T-helper 1 cell treated with Interleukin-12 subunit alpha and Interleukin-12 subunit beta and Interleukin-4 antibody, amounts not matched to agents 30 μg/mL and 1 μg/mL, for 36 hours (primary cell): Measurements from ENCODE around the gene SOBP.

ENCODE experiments used
- H3K27ac Mint-ChIP-seq: one replicate; pipeline ENCODE4 v1.8.0; 2021; ENCODE audit warnings: mild to moderate bottlenecking, mixed read lengths
- H3K27me3 Mint-ChIP-seq: one replicate; pipeline ENCODE4 v1.8.0; 2021; ENCODE audit warnings: low read depth, mixed read lengths
- H3K36me3 Mint-ChIP-seq: one replicate; pipeline ENCODE4 v1.8.0; 2021; ENCODE audit warnings: low read depth, mixed read lengths
- H3K4me1 Mint-ChIP-seq: one replicate; pipeline ENCODE4 v1.8.0; 2021; ENCODE audit warnings: low read depth, mixed read lengths
- H3K4me3 Mint-ChIP-seq: one replicate; pipeline ENCODE4 v1.8.0; 2021; ENCODE audit warnings: mild to moderate bottlenecking, moderate library complexity, mixed read lengths
- H3K9me3 Mint-ChIP-seq: one replicate; pipeline ENCODE4 v1.8.0; 2021; ENCODE audit warnings: mixed read lengths

Gene SOBP

DNA sequence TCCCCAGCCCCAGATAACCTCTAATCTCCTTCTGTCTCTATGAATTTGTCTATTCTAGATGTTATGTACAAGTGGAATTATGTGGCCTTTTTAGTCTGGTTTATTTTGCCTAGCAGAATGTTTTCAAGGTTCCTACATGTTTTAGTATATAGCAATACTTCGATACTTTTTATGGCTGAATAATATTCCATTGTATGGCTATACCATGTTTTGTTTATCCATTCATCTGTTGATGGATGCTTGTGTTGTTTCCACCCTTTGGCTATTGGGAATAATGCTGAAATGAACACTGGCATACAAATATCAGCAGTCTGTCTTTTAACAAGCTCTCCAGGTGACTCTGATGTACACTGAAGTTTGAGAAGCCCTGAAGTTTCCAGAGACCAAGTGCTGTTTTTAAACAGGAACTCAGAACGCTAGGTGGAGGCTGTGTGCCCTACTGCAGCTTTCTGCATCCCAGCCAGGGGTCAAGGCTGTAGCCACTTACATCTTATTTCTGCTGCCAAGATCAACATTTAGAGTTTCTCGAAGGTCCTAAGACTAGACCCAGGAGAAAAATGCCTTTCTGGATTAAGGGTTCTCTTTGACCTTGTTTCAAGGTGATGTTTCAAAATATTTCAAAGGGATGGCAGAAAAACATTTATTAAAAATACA, 123.0 kb downstream of the SOBP start:
- peaks cover 17% of the 10 kb centered on the region for H3K27me3 Mint-ChIP-seq
- no peaks in the 10 kb centered on the region for H3K4me1 Mint-ChIP-seq
- no peaks in the 10 kb centered on the region for H3K36me3 Mint-ChIP-seq
- H3K4me3 Mint-ChIP-seq: no peak overlapping the region
- H3K27ac Mint-ChIP-seq: no peak overlapping the region
- H3K9me3 Mint-ChIP-seq: no peaks in the 10 kb centered on the region

- no peaks in the 10 kb centered on the region for H3K36me3 Mint-ChIP-seq
- H3K27ac Mint-ChIP-seq: no peak overlapping the region
- no peaks in the 10 kb centered on the region for H3K9me3 Mint-ChIP-seq
- peaks cover 14% of the 10 kb centered on the region for H3K27me3 Mint-ChIP-seq
- peaks cover 4% of the 10 kb centered on the region for H3K4me1 Mint-ChIP-seq
- no peak overlapping the region for H3K4me3 Mint-ChIP-seq
Observed at GRCh38 chr6:107613651-107614379, 123.9 kb downstream of the SOBP start.

DNA sequence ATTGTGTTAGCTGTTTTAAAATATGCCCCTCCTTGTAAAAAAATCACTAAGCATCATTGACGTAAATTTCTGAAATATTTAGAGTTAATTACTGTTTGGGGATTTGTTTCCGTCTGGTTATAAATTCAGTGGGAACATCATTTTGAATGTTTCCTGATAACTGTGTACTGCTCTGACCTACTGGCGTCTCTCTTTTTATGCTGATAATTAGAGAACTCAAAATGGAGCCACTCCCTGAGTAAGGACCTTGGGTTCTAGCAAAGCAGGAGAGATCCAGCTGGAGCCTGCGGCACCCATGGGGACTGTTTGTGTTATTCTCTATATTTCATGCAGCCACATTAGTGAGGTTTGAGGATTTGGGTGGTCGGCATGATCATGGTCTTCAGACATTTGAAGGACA, 124.9 kb downstream of the SOBP start:
- H3K9me3 Mint-ChIP-seq: no peaks in the 10 kb centered on the region
- H3K4me1 Mint-ChIP-seq: peaks cover 8% of the 10 kb centered on the region
- no peak overlapping the region for H3K4me3 Mint-ChIP-seq
- H3K27ac Mint-ChIP-seq: no peak overlapping the region
- H3K27me3 Mint-ChIP-seq: peaks cover 14% of the 10 kb centered on the region
- H3K36me3 Mint-ChIP-seq: no peaks in the 10 kb centered on the region

GRCh38 chr6:107616775-107617174, 126.9 kb downstream of the SOBP start:
- peaks cover 14% of the 10 kb centered on the region for H3K27me3 Mint-ChIP-seq
- peaks cover 15% of the 10 kb centered on the region for H3K4me1 Mint-ChIP-seq
- H3K4me3 Mint-ChIP-seq: no peak overlapping the region
- no peak overlapping the region for H3K27ac Mint-ChIP-seq
- no peaks in the 10 kb centered on the region for H3K9me3 Mint-ChIP-seq
- H3K36me3 Mint-ChIP-seq: no peaks in the 10 kb centered on the region

GRCh38 chr6:107617341-107617932, 127.5 kb downstream of the SOBP start:
- Mint-ChIP-seq H3K36me3 (no peaks in the 10 kb centered on the region), H3K27ac (no peak overlapping the region)

DNA sequence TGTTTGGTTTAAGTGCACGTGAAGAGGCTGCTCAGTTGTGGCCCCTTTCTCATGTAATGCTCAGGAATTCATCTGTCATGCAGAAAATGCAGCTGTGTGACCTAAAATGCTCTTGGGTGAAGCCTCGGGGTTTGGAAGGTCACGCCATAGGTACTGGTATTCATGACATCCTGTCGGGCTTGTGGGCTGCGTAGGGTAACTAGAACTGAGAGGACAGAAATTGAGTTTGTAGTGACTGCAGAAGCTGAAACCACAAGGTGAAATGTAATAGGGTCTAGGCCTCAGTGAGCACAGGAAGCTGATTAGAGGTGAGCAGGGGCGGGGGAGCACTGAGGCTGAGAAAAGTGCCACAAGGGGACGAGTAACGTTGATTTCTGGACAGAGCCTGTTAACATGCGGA, 128.8 kb downstream of the SOBP start:
- H3K27ac Mint-ChIP-seq: peak overlapping the region; percentile 11
- peaks cover 18% of the 10 kb centered on the region for H3K27me3 Mint-ChIP-seq
- H3K4me3 Mint-ChIP-seq: peak overlapping the region; percentile 27
- no peaks in the 10 kb centered on the region for H3K36me3 Mint-ChIP-seq
- peaks cover 15% of the 10 kb centered on the region for H3K4me1 Mint-ChIP-seq
- no peaks in the 10 kb centered on the region for H3K9me3 Mint-ChIP-seq

More at GRCh38 chr6:107617341-107617932, 127.5 kb downstream of the SOBP start:
- H3K4me3 Mint-ChIP-seq: no peak overlapping the region
- peaks cover 15% of the 10 kb centered on the region for H3K4me1 Mint-ChIP-seq
- H3K27me3 Mint-ChIP-seq: peaks cover 18% of the 10 kb centered on the region
- H3K9me3 Mint-ChIP-seq: no peaks in the 10 kb centered on the region

DNA sequence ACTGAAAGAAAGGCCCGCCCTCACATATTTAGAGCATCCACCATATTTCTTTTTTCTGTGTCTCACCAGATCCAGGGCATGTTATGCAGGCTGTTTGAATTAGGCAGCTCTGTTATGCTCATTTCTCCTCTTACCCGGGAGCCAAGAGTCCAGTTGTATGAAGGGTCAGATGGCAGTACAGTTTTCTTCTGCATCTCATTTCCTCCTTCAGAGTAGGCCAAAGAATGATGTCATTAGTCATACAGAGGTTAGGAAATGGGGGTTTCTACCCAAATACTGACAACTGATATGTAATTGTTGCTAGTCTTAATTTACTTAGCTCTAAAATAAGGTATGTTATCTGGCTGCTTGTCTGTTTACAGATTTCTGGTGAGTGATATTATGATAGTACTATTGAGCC, 130.8 kb downstream of the SOBP start:
- H3K4me3 Mint-ChIP-seq: no peak overlapping the region
- H3K27ac Mint-ChIP-seq: no peak overlapping the region
- H3K27me3 Mint-ChIP-seq: peaks cover 25% of the 10 kb centered on the region
- peaks cover 15% of the 10 kb centered on the region for H3K4me1 Mint-ChIP-seq
- H3K36me3 Mint-ChIP-seq: no peaks in the 10 kb centered on the region
- no peaks in the 10 kb centered on the region for H3K9me3 Mint-ChIP-seq

GRCh38 chr6:107621229-107621937, 131.5 kb downstream of the SOBP start:
- Mint-ChIP-seq H3K4me3 (no peak overlapping the region), H3K27ac (no peak overlapping the region), H3K4me1 (peaks cover 15% of the 10 kb centered on the region), H3K9me3 (no peaks in the 10 kb centered on the region), H3K36me3 (no peaks in the 10 kb centered on the region), H3K27me3 (peaks cover 25% of the 10 kb centered on the region)

DNA sequence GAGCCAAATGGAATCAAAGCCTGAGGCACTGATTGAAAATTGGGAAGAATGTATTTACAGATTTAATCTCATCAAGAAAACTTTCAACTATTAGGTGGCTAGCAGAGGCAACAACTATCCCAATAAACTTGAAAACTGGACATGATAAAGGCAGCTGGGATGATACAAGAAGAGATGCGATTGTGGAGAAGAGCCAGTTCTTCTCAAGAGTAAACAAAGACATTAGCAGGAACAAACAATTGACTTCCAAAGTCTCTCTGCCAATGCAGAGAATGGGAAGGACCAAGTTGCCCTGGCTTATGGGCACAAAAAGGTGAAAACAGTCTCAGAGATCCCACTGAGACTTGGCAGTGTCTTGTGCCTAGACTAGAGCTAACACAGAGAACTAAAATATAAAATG, 132.4 kb downstream of the SOBP start:
- Mint-ChIP-seq H3K4me3 (no peak overlapping the region), H3K36me3 (no peaks in the 10 kb centered on the region), H3K27me3 (peaks cover 28% of the 10 kb centered on the region), H3K27ac (no peak overlapping the region), H3K4me1 (peaks cover 15% of the 10 kb centered on the region), H3K9me3 (no peaks in the 10 kb centered on the region)

GRCh38 chr6:107624050-107624449, 134.1 kb downstream of the SOBP start:
- H3K27ac Mint-ChIP-seq: no peak overlapping the region
- H3K9me3 Mint-ChIP-seq: no peaks in the 10 kb centered on the region
- H3K36me3 Mint-ChIP-seq: no peaks in the 10 kb centered on the region
- H3K4me3 Mint-ChIP-seq: no peak overlapping the region
- peaks cover 10% of the 10 kb centered on the region for H3K4me1 Mint-ChIP-seq
- peaks cover 38% of the 10 kb centered on the region for H3K27me3 Mint-ChIP-seq

DNA sequence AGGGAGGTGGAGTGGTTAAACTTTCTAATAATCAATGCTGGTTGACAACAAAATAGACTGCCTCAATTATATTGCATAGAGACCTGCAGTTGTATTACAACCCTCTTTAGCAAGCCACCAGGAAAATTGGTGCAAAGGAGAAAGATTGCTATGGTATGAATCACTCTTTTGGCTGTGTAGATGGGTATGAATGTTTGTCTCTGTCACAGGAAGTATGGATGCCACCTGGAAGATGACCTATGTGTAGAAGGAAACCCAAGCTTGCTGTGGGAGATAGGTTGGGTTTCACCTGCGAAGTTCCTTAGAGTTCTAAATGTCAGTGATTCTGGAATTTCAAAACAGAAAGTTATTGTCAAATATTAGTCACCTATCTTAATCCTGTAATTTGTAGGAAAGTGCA, 134.6 kb downstream of the SOBP start:
- H3K4me3 Mint-ChIP-seq: no peak overlapping the region
- no peaks in the 10 kb centered on the region for H3K9me3 Mint-ChIP-seq
- no peak overlapping the region for H3K27ac Mint-ChIP-seq
- no peaks in the 10 kb centered on the region for H3K36me3 Mint-ChIP-seq
- peaks cover 43% of the 10 kb centered on the region for H3K27me3 Mint-ChIP-seq
- H3K4me1 Mint-ChIP-seq: peaks cover 7% of the 10 kb centered on the region

- Mint-ChIP-seq H3K36me3 (no peaks in the 10 kb centered on the region), H3K27me3 (peaks cover 50% of the 10 kb centered on the region), H3K4me3 (no peak overlapping the region), H3K9me3 (no peaks in the 10 kb centered on the region), H3K27ac (no peak overlapping the region), H3K4me1 (peaks cover 5% of the 10 kb centered on the region)
Observed at GRCh38 chr6:107625264-107625663, 135.3 kb downstream of the SOBP start.

DNA sequence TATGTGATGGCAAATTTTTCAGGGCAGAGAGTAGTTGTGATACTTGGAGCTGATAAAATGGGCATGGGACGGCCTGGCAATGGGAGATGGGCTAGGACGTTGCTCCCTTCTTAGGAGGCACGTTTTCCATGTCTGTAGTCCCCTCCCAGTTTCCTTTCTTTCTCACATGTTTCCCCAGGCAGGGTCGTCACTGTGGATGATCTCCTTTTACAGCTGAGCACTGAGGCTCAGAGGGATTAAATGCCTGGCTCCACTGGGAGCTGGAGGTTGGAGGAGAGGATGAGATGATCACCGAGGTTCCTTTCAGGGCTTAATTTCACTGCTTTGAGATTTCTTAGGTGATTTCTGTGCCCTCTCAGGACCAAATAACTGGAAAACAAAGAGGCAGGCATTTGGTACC, 136.7 kb downstream of the SOBP start:
- no peak overlapping the region for H3K4me3 Mint-ChIP-seq
- no peaks in the 10 kb centered on the region for H3K36me3 Mint-ChIP-seq
- no peak overlapping the region for H3K27ac Mint-ChIP-seq
- no peaks in the 10 kb centered on the region for H3K4me1 Mint-ChIP-seq
- H3K27me3 Mint-ChIP-seq: peaks cover 61% of the 10 kb centered on the region
- H3K9me3 Mint-ChIP-seq: no peaks in the 10 kb centered on the region

- Mint-ChIP-seq H3K4me1 (no peaks in the 10 kb centered on the region), H3K9me3 (no peaks in the 10 kb centered on the region), H3K36me3 (no peaks in the 10 kb centered on the region), H3K27ac (no peak overlapping the region), H3K4me3 (no peak overlapping the region), H3K27me3 (peaks cover 65% of the 10 kb centered on the region)
Observed at GRCh38 chr6:107627969-107628368, 138.1 kb downstream of the SOBP start.
